ENCODE results near the gene LMF1. TPM values are rescaled to one million over a fixed set of nuclear protein-coding genes. Genes with fewer than 3 reads are reported as not detected.
"Not testable (repeated sequence)": the region's sequence is repeated elsewhere in the genome, so short reads cannot be mapped to it uniquely, and the experiment has no call there.

LMF1 gene
- total and polyA plus RNA-seq, 12 donors: 5.1 to 15.4 (median 7.6) TPM

GRCh38 chr16:860891-861290, 109.9 kb downstream of the LMF1 start:
- no peaks in the 10 kb centered on the region for H3K27me3 ChIP-seq
- no peak overlapping the region for H3K27ac ChIP-seq
- TF ChIP-seq, protein P1, sequence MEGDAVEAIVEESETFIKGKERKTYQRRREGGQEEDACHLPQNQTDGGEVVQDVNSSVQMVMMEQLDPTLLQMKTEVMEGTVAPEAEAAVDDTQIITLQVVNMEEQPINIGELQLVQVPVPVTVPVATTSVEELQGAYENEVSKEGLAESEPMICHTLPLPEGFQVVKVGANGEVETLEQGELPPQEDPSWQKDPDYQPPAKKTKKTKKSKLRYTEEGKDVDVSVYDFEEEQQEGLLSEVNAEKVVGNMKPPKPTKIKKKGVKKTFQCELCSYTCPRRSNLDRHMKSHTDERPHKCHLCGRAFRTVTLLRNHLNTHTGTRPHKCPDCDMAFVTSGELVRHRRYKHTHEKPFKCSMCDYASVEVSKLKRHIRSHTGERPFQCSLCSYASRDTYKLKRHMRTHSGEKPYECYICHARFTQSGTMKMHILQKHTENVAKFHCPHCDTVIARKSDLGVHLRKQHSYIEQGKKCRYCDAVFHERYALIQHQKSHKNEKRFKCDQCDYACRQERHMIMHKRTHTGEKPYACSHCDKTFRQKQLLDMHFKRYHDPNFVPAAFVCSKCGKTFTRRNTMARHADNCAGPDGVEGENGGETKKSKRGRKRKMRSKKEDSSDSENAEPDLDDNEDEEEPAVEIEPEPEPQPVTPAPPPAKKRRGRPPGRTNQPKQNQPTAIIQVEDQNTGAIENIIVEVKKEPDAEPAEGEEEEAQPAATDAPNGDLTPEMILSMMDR (IDR thresholded peaks at IDR 0.05): no peak
- intact Hi-C loops (cut with DNase I): no loop called here
- no peaks in the 10 kb centered on the region for H3K36me3 ChIP-seq
- H3K4me1 ChIP-seq: no peaks in the 10 kb centered on the region
- H3K9me3 ChIP-seq: peaks cover 0 to 25% (median 0%) of the 10 kb centered on the region in 11 donors
- no peak overlapping the region for H3K4me3 ChIP-seq
- DNase-seq: no peak
- WGBS, 2 donors: 75 to 81% methylated on average over 10 of the region's 10 CpGs
- no peak for ATAC-seq

DNA sequence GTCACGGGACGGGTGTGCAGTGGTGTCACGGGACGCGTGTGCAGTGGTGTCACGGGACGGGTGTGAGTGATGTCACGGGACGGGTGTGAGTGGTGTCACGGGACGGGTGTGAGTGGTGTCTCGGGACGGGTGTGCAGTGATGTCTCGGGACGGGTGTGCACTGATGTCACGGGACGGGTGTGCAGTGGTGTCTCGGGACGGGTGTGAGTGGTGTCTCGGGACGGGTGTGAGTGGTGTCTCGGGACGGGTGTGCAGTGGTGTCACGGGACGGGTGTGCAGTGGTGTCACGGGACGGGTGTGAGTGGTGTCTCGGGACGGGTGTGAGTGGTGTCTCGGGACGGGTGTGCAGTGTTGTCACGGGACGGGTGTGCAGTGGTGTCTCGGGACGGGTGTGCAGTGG, 111.8 kb downstream of the LMF1 start:
- not testable (repeated sequence) for DNase-seq

DNA sequence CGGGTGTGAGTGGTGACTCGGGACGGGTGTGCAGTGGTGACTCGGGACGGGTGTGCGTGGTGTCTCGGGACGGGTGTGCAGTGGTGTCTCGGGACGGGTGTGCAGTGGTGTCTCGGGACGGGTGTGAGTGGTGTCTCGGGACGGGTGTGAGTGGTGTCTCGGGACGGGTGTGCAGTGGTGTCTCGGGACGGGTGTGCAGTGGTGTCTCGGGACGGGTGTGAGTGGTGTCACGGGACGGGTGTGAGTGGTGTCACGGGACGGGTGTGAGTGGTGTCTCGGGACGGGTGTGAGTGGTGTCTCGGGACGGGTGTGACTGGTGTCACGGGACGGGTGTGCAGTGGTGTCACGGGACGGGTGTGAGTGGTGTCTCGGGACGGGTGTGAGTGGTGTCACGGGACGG, 112.3 kb downstream of the LMF1 start:
- H3K4me3 ChIP-seq; H3K27me3 ChIP-seq; ATAC-seq; H3K27ac ChIP-seq; H3K4me1 ChIP-seq; DNase-seq; intact Hi-C loops (cut with DNase I); H3K36me3 ChIP-seq: not testable (repeated sequence)
- 86 to 87% methylated on average over 34 to 36 of the region's 36 CpGs for WGBS, 2 donors
- peaks cover 0 to 25% (median 0%) of the 10 kb centered on the region in 11 donors for H3K9me3 ChIP-seq

More for the DNA sequence above, 111.8 kb downstream of the LMF1 start:
- H3K36me3 ChIP-seq; H3K4me3 ChIP-seq; H3K27me3 ChIP-seq; H3K27ac ChIP-seq; intact Hi-C loops (cut with DNase I); H3K4me1 ChIP-seq; ATAC-seq: not testable (repeated sequence)
- WGBS, 2 donors: 97% methylated on average over 31 to 34 of the region's 35 CpGs
- H3K9me3 ChIP-seq: peaks cover 0 to 25% (median 0%) of the 10 kb centered on the region in 11 donors

GRCh38 chr16:856811-857210, 114.0 kb downstream of the LMF1 start:
- no peak for DNase-seq
- TF ChIP-seq, protein P1 (IDR thresholded peaks at IDR 0.05): no peak
- no peaks in the 10 kb centered on the region for H3K4me1 ChIP-seq
- no peak overlapping the region for H3K4me3 ChIP-seq
- H3K27me3 ChIP-seq: no peaks in the 10 kb centered on the region
- H3K9me3 ChIP-seq: peaks cover 0 to 20% (median 0%) of the 10 kb centered on the region in 11 donors
- WGBS, 2 donors: 97 to 98% methylated on average over 24 of the region's 24 CpGs
- no peaks in the 10 kb centered on the region for H3K36me3 ChIP-seq
- ATAC-seq: no peak
- H3K27ac ChIP-seq: no peak overlapping the region
- intact Hi-C loops (cut with DNase I): no loop called here

DNA sequence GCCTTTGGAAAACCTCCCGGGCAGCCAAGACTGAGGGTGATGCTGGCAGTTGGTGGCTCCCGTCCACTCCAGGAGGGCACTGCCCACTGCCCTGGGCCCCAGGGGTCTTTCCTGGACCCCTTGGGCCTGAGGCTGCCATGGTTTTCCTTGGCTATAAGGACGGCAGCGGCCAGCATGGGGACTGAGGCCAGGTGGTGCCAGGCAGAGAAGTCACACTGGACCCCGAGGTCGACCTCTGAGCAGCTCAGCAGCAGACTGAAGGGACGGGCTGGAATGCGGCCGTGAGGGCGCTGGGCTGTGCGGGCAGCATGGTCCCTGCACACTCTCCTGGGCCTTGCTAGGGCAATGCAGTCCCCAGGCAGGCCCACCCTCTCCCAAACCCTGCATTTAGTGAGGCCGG, 114.7 kb downstream of the LMF1 start:
- Histone ChIP-seq H3K36me3 (no peaks in the 10 kb centered on the region), H3K9me3 (peaks cover 0 to 13% (median 0%) of the 10 kb centered on the region in 11 donors), H3K4me1 (no peaks in the 10 kb centered on the region), H3K4me3 (no peak overlapping the region), H3K27ac (no peak overlapping the region), H3K27me3 (no peaks in the 10 kb centered on the region)
- intact Hi-C loops (cut with DNase I): no loop called here
- ATAC-seq: no peak
- DNase-seq: no peak
- WGBS, 2 donors: 98 to 99% methylated on average over 12 of the region's 12 CpGs
- TF ChIP-seq, protein P1 (IDR thresholded peaks at IDR 0.05): no peak

Measured in heart right ventricle (tissue), 16 donors.